Measurements from ENCODE around the gene NAA80. TPM values are rescaled to one million over a fixed set of nuclear protein-coding genes. Genes with fewer than 3 reads are reported as not detected.

Gene NAA80, protein sequence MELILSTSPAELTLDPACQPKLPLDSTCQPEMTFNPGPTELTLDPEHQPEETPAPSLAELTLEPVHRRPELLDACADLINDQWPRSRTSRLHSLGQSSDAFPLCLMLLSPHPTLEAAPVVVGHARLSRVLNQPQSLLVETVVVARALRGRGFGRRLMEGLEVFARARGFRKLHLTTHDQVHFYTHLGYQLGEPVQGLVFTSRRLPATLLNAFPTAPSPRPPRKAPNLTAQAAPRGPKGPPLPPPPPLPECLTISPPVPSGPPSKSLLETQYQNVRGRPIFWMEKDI
- total RNA-seq (ENCODE audit: low replicate concordance), result 3.8 and 8.4 TPM in 2 replicates

DNA sequence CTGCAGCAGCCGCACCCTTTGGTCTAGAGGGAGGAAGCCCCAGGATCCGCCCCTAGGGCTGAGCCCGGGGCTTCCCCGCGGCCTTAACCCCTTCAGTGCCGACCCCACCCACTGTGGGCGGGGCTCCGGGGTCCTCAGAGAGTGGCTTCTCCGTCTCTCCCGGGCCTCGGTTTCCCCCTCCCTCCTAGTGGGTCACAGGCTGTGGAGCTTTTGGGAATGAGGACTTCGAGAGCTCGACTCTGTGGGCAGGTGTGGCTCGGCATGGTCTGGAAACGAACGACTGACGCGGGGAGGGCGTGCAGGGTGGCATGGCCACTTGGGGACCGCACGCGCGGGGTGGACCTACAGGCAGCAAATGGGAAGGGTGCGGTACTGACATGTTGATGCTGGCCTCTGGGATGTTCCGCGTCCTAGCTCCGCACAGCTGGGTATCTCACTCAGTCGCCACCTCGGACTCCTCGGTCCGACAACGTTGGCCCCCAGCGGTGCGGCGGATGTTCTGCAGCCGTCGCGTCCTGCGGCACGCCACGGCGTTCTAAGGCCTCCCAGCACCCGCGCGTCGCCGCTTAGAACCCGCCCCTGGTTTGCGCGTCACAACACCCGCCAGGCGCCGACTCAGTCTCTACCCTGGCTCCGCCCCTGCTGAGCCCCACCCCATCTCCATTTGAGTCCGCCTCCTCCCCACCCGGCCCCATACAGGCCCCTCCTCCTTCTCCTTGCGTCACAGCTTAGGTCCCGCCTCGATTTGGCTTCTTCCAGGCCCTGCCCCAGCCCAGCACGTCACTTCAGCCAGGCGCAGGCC lies at the start of gene NAA80, which contains the start of gene HYAL3:
NAA80 (minus strand) TSS at position 570 of the 802 bp plus-strand sequence. CDS start 1,942 bp downstream, outside the sequence.
HYAL3 (minus strand) TSS at position 570 of the 802 bp plus-strand sequence. CDS start 3,803 bp downstream, outside the sequence.
- TF ChIP-seq, protein P1, sequence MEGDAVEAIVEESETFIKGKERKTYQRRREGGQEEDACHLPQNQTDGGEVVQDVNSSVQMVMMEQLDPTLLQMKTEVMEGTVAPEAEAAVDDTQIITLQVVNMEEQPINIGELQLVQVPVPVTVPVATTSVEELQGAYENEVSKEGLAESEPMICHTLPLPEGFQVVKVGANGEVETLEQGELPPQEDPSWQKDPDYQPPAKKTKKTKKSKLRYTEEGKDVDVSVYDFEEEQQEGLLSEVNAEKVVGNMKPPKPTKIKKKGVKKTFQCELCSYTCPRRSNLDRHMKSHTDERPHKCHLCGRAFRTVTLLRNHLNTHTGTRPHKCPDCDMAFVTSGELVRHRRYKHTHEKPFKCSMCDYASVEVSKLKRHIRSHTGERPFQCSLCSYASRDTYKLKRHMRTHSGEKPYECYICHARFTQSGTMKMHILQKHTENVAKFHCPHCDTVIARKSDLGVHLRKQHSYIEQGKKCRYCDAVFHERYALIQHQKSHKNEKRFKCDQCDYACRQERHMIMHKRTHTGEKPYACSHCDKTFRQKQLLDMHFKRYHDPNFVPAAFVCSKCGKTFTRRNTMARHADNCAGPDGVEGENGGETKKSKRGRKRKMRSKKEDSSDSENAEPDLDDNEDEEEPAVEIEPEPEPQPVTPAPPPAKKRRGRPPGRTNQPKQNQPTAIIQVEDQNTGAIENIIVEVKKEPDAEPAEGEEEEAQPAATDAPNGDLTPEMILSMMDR (IDR thresholded peaks at IDR 0.05; ENCODE audit: insufficient read depth, low read length), result peak; percentile 24
- H3K4me3 ChIP-seq (ENCODE audit: low read depth, low read length), result peak within 1 kb of the TSS; percentile 94
- DNase-seq (ENCODE audit: low read depth), result peak; percentile 100

DNA sequence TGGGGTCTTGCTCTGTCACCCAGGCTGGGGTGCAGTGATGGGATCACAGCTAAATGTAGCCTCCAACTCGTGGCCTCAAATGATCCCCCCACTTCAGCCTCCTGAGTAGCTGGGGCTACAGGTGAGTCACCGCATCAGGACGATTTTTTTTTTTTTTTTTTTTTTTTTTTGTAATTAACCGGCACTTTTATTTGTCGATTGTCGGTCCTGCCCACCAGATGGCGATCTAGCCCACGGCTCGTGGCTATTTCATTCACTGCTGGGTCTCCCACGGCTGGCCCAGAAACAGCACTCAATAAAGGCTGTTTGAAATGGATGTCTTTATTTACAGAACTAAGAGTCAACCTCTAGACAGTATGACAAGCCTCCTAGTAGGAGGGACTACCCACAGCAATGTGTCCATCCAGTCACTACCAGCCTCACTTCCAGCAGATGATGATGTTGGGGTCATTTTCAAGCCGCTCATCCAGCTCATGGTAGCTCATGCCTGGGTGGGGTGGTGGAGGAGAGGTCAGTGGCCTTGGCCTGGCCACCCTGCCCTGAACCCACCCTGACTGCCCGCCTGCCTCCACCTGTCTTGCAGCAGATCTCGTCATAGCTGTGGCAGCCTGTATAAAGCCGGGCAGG lies 48.1 kb upstream of the NAA80 start:
- peak; percentile 75 for DNase-seq (ENCODE audit: low read depth)
- TF ChIP-seq, protein P1 (IDR thresholded peaks at IDR 0.05; ENCODE audit: insufficient read depth, low read length), result peak; percentile 63

DNA sequence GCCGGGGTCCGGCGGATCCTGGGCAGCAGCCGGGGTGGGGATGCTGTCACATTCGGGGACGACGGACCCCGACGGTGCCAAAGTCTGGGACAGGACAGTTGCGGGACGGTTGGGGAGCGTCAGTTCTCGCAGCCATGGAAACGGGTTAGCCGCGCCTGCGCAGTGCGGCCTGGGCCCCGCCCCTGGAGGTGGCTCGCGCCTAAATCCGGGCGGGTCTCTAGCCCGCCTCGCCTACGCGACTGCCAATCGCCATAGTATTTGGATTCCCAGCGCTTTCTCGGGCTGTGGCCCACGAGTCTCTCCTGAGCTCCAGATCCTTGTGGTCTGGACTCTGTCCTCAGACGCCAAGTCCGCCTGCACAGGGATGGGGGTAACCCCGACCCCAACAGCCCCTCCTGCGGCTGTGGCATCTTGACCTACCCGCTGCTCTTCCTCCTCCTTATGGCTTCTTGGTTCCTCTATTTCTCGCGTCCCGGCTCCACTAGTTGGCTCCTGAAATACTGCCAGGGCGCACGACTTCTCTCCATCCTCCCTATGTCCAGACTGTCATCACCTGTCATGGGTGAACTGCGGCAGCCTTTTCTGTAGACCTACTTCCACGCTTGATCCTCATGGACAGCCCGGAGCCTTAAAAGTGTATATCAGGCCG lies 46.5 kb upstream of the NAA80 start, which contains the start of gene ZMYND10:
ZMYND10 (minus strand) TSS at position 147 of the 649 bp plus-strand sequence. CDS start 153 bp downstream, outside the sequence.
- peak within 1 kb of the TSS; percentile 67 for H3K4me3 ChIP-seq (ENCODE audit: low read depth, low read length)
- TF ChIP-seq, protein P1 (IDR thresholded peaks at IDR 0.05; ENCODE audit: insufficient read depth, low read length), result no peak
- peak; percentile 52 for DNase-seq (ENCODE audit: low read depth)

More for the DNA sequence above, 48.1 kb upstream of the NAA80 start:
- H3K4me3 ChIP-seq (ENCODE audit: low read depth, low read length), result no peak overlapping the region

DNA sequence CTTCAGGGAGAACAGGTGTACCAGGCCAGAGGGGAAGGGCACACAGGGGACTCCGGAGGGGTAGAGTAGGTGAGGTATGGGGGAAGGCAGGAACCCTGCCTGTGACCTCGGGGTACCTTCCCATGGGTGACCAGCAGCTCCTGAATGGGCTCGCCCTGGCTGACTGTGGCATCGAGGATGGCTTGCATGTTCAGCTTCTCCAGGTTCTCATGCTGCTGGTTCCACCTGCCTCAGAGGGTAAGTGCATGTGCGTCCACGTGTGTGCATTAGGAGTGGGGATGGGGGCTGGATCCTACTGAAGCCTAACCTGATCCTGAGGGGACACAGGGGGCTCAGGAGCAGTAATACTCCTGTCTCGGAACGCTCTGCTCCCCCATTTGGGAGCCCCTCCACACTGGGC lies 45.8 kb upstream of the NAA80 start:
- TF ChIP-seq, protein P1 (IDR thresholded peaks at IDR 0.05; ENCODE audit: insufficient read depth, low read length), result no peak
- peak overlapping the region; percentile 67 for H3K4me3 ChIP-seq (ENCODE audit: low read depth, low read length)
- DNase-seq (ENCODE audit: low read depth), result no peak

DNA sequence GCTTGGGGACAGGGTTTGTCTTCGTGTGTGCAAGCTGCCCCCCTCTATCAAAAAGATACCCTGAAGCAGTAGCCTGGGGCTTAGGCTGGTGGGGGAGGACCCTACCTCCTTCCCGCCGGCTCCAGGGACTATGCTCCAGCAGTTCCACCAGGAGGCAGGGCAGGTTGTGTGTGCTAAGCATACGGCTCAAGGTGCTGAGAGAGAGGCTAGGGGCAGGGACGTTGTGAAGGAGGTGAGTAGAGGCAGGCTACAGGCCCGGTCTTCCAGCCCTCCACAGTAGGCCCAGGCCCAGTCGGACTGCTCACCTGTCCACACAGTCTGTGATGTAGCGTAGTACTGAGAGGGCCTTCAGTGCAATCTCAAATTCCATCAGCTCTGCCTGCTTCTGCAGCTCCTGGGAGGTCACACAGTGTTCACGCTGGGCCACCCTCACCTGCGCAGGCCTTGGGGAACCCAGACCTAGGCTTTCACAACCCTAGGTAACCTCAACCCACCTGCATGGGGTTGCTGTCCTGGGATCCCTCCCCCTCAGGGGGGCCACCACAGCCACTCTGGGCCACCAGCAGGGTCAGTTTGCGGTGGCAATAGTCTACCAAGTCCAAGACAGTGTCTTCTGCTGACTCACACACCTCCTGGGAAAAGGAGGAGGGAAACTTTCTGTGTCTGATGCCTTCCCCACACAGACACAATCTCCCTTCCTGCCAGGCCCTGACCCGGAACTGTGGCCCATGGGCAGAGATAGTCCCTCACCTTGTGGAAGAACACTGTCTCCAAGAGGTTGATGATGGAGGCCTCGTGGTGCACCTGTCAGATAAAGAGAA lies 43.8 kb upstream of the NAA80 start:
- DNase-seq (ENCODE audit: low read depth), result no peak
- no peak overlapping the region for H3K4me3 ChIP-seq (ENCODE audit: low read depth, low read length)
- TF ChIP-seq, protein P1 (IDR thresholded peaks at IDR 0.05; ENCODE audit: insufficient read depth, low read length), result no peak
